K562 (cell line): ENCODE data around the gene TTC9B. TPM values are rescaled to one million over a fixed set of nuclear protein-coding genes. Genes with fewer than 3 reads are reported as not detected.

Experiments
- ATAC-seq: fragments of 200-7000 bp; cut with Tn5 transposase; 3 replicates; pipeline ENCODE4 v1.9.1; 2020; ENCODE audit warnings: moderate library complexity
- BruUV-seq: library from RNA; stranded (reverse); fragments of 400-500 nt; replicated peaks from 2 replicates; lab custom pipeline; 2021; lab: Mats Ljungman, UMichigan
- CTCF ChIA-PET: fragments of 300-600 bp; formaldehyde crosslinking; extraction: SDS; loops from one replicate; lab custom pipeline; 2021; ENCODE audit warnings: low intra/inter-chr PET ratio; lab: Yijun Ruan, JAX
- POLR2A ChIA-PET: fragments of 300-600, 350-650 bp; sonication (Branson Sonifier 250); formaldehyde crosslinking; extraction: SDS; loops from one replicate; lab custom pipeline; 2021; ENCODE audit warnings: antibody characterized with exemption, inconsistent platforms; lab: Yijun Ruan, JAX
- DNase-seq, 4 experiments: peaks; one replicate each; pipeline versions ENCODE4 v3.0.0 to v3.0.0-alpha.2; 2011 to 2018; ENCODE audit warnings: low spot score in 3 of 4, mixed read lengths in 3 of 4; ENCODE audit errors: extremely low read depth in 1 of 4
- FAIRE-seq: peaks from 2 replicates; lab custom pipeline; 2011; peaks lifted over from hg19 to GRCh38; lab: Jason Lieb, UNC
- H2AFZ ChIP-seq: 2 replicates; pipeline ENCODE4 v1.6.0; 2011; ENCODE audit warnings: low read depth, low read length, control low read depth, inconsistent platforms
- H3K27ac ChIP-seq: fragments of 200-600 bp; 3 replicates; pipeline ENCODE4 v1.8.0; 2011; ENCODE audit warnings: low read depth, mild to moderate bottlenecking, control low read depth, inconsistent platforms, low read length, moderate library complexity, mixed read lengths; ENCODE audit errors: extremely low read depth
- H3K27me3 ChIP-seq, 2 experiments: fragments of 300-600 bp in 1 of 2; 2 replicates in 1 of 2; 3 replicates in 1 of 2; pipeline versions ENCODE4 v1.6.0 to v1.8.0; 2011; ENCODE audit warnings: inconsistent platforms in 2 of 2, low read length in 2 of 2, mild to moderate bottlenecking in 1 of 2, mixed read lengths in 1 of 2, moderate library complexity in 1 of 2; ENCODE audit not compliant: control insufficient read depth in 2 of 2, insufficient read depth in 2 of 2
- H3K36me3 ChIP-seq: fragments of 300-600 bp; 3 replicates; pipeline ENCODE4 v1.8.0; 2011; ENCODE audit warnings: mild to moderate bottlenecking, low read length, inconsistent platforms; ENCODE audit not compliant: control insufficient read depth, insufficient read depth
- H3K4me1 ChIP-seq, 2 experiments: fragments of 200-600 bp in 1 of 2; replicated peaks in 1 of 2; 2 replicates in 1 of 2; 3 replicates in 1 of 2; pipeline versions ENCODE4 v1.5.1 to v1.8.0; 2011; ENCODE audit warnings: inconsistent platforms in 2 of 2, low read length in 2 of 2, mild to moderate bottlenecking in 1 of 2, mixed read lengths in 1 of 2, moderate library complexity in 1 of 2; ENCODE audit not compliant: control insufficient read depth in 2 of 2, insufficient read depth in 2 of 2
- H3K4me2 ChIP-seq: 2 replicates; pipeline ENCODE4 v1.6.1; 2011; ENCODE audit warnings: low read length, control low read depth, inconsistent platforms, mixed read lengths; ENCODE audit not compliant: insufficient read depth
- H3K4me3 ChIP-seq: fragments of 200-600 bp; sonication (generic), shearing (Covaris generic); 2 replicates; pipeline ENCODE4 v1.5.1; 2016; ENCODE audit warnings: control low read depth, inconsistent platforms
- H3K79me2 ChIP-seq: fragments of 200-600 bp; 3 replicates; pipeline ENCODE4 v1.8.0; 2011; ENCODE audit warnings: low read length, inconsistent platforms; ENCODE audit not compliant: control insufficient read depth, insufficient read depth
- H3K9ac ChIP-seq, 2 experiments: 2 replicates each; pipeline versions ENCODE4 v1.6.0 to v1.6.1; 2011; ENCODE audit warnings: low read depth in 2 of 2, low read length in 2 of 2, control low read depth in 1 of 2, inconsistent platforms in 1 of 2, mild to moderate bottlenecking in 1 of 2, mixed read lengths in 1 of 2; ENCODE audit not compliant: insufficient read depth in 1 of 2
- H3K9me1 ChIP-seq: one replicate; pipeline ENCODE4 v1.6.0; 2011; ENCODE audit warnings: inconsistent platforms, mild to moderate bottlenecking, low read length, moderate library complexity; ENCODE audit not compliant: control insufficient read depth, insufficient read depth
- H3K9me3 ChIP-seq: replicated peaks from 2 replicates; pipeline ENCODE4 v1.5.1; 2011; ENCODE audit warnings: low read depth, low read length, inconsistent platforms; ENCODE audit not compliant: control insufficient read depth, insufficient read depth
- H4K20me1 ChIP-seq: replicated peaks from 2 replicates; pipeline ENCODE4 v1.6.1; 2011; ENCODE audit warnings: low read length, inconsistent platforms, mixed read lengths; ENCODE audit not compliant: control insufficient read depth, insufficient read depth
- BCLAF1 ChIP-seq, 2 experiments: fragments of 450-650 bp in 1 of 2; IDR thresholded peaks; 2 replicates each; pipeline ENCODE4 v1.6.1; 2011 to 2017; ENCODE audit warnings: low read depth in 2 of 2, antibody characterized with exemption in 1 of 2, borderline replicate concordance in 1 of 2, low read length in 1 of 2, mild to moderate bottlenecking in 1 of 2, mixed read lengths in 1 of 2; ENCODE audit not compliant: control insufficient read depth in 1 of 2
- ETV6 ChIP-seq, 3 experiments: fragments of 150-350 bp in 1 of 3; sonication (generic) in 1 of 3; formaldehyde crosslinking in 1 of 3; IDR thresholded peaks; 2 replicates each; pipeline versions ENCODE4 v1.6.1 to v1.8.0; 2014 to 2022; ENCODE audit warnings: borderline replicate concordance in 2 of 3, low read depth in 2 of 3, antibody characterized with exemption in 1 of 3, low read length in 1 of 3, mild to moderate bottlenecking in 1 of 3, missing genetic modification reagents in 1 of 3
- NR4A1 ChIP-seq, 2 experiments: fragments of 250-450 bp in 1 of 2; fragments of 450-650 bp in 1 of 2; sonication (Bioruptor Pico) in 1 of 2; IDR thresholded peaks; 2 replicates each; pipeline versions ENCODE4 v1.4.0 to v1.6.1; 2016 to 2020; ENCODE audit warnings: mild to moderate bottlenecking in 2 of 2, missing compliant biosample characterization in 1 of 2, missing genetic modification characterization in 1 of 2, moderate library complexity in 1 of 2
- PRDM10 ChIP-seq: fragments of 450-650 bp; IDR thresholded peaks from 2 replicates; pipeline ENCODE4 v1.6.1; 2018; ENCODE audit not compliant: partially characterized antibody
- STAT5B ChIP-seq: fragments of 250-450 bp; sonication (Bioruptor Pico); IDR thresholded peaks from 2 replicates; pipeline ENCODE4 v1.8.0; 2021; ENCODE audit warnings: mild to moderate bottlenecking, inconsistent platforms
- TCFL5 ChIP-seq: fragments of 250-450 bp; sonication (Bioruptor Pico); conservative IDR thresholded peaks from 2 replicates; pipeline ENCODE4 v1.6.1; 2021; ENCODE audit warnings: mild to moderate bottlenecking, moderate library complexity, matching md5 sums
- ZNF143 ChIP-seq: sonication (generic); formaldehyde crosslinking; IDR thresholded peaks from 2 replicates; pipeline ENCODE4 v1.9.0; 2022; ENCODE audit warnings: mild to moderate bottlenecking, missing genetic modification reagents
- ZNF311 ChIP-seq: fragments of 250-450 bp; sonication (Bioruptor Pico); IDR thresholded peaks from 2 replicates; pipeline ENCODE4 v1.4.0; 2020; ENCODE audit warnings: mild to moderate bottlenecking, moderate library complexity
- ZNF561 ChIP-seq: fragments of 450-650 bp; formaldehyde crosslinking; conservative IDR thresholded peaks from 2 replicates; pipeline ENCODE4 v1.4.0; 2020; ENCODE audit warnings: mild to moderate bottlenecking, moderate library complexity
- WGBS: fragments of 100-300 bp; shearing (Covaris generic); methylation state at CpG from one replicate; pipeline ENCODE4 v1.1.6; 2016; ENCODE audit warnings: low coverage, mixed read lengths; ENCODE audit not compliant: insufficient coverage; ENCODE audit errors: missing lambda C conversion rate; 5-methylcytosine and 5-hydroxymethylcytosine counted together
- in situ Hi-C: fragments of 300-500 bp; cut with MboI; formaldehyde crosslinking; loops from 4 replicates; pipeline ENCODE4 v1.15.0; 2018; ENCODE audit warnings: inconsistent platforms, mixed read lengths
- intact Hi-C: fragments of 100-400 bp; cut with micrococcal nuclease; formaldehyde crosslinking; loops from 2 replicates; pipeline ENCODE4 v1.14.2; 2022
- polyA plus RNA-seq, 8 experiments: library from polyadenylated mRNA; depleted of rRNA in 4 of 8; stranded (reverse) in 5 of 8; unstranded in 3 of 8; fragments of >200 nt; fragmentation: Nextera tagmentation in 2 of 8; fragmentation: Illumina TruSeq in 1 of 8; extraction: Ambion mirVana in 2 of 8; extraction: Trizol in 1 of 8; gene quantifications; 2 replicates each; pipeline versions ENCODE4 v1.2.1 to v1.2.3, GENCODE V29; 2011 to 2014; ENCODE audit warnings: inconsistent platforms in 1 of 8, missing spikeins in 1 of 8
- total RNA-seq, 7 experiments: library from RNA; depleted of rRNA in 6 of 7; stranded (reverse); fragments of >200 nt in 6 of 7; fragmentation: Illumina TruSeq in 2 of 7; extraction: Trizol in 2 of 7; gene quantifications; 2 replicates each; pipeline versions ENCODE4 v1.2.1 to v1.2.3, GENCODE V29; 2011 to 2021; ENCODE audit warnings: low replicate concordance in 1 of 7

TTC9B gene
- total and polyA plus RNA-seq, 9 of the 15 experiments (the other 6 are each of a cell fraction or from before 2014, with no cell fraction given): 0.06 to 0.14 TPM; not detected in 7

GRCh38 chr19:40264314-40265054 lies 46.3 kb upstream of the TTC9B start (continued):
- TF ChIP-seq BCLAF1 (IDR thresholded peaks at IDR 0.05; ENCODE audit: borderline replicate concordance in 1 of 2, control insufficient read depth in 1 of 2, low read depth in 2 of 2, low read length in 1 of 2): no peak
- no peak for TF ChIP-seq TCFL5 (CRISPR knock-in tag)
- TF ChIP-seq ZNF561 (CRISPR knock-in tag): no peak
- TF ChIP-seq, all 486 proteins: peak for 10

GRCh38 chr19:40263440-40264313 lies 45.5 kb upstream of the TTC9B start:
- no TSS peak for BruUV-seq
- in situ Hi-C loops: no loop called here
- intact Hi-C loops: no loop called here
- no peaks in the 10 kb centered on the region for H3K27me3 ChIP-seq
- H2AFZ ChIP-seq: no peak overlapping the region
- no peaks in the 10 kb centered on the region for H3K9me1 ChIP-seq
- 97% methylated on average over 21 of the region's 24 CpGs for WGBS
- peaks cover 16 to 47% of the 10 kb centered on the region in 2 experiments; a peak in 4 of 5 replicates for H3K4me1 ChIP-seq
- no peaks in the 10 kb centered on the region for H3K9me3 ChIP-seq
- peaks cover 16% of the 10 kb centered on the region; the same call in 1 of the 2 replicates for H4K20me1 ChIP-seq
- POLR2A ChIA-PET: interaction anchor here (0.9 to 1.1 kb wide), 2 partner anchors 10 to 11 kb away, joined by 3 to 4 read pairs; no protein-coding TSS in a partner anchor
- no peak for DNase-seq
- no peak for ATAC-seq
- peaks cover 84% of the 10 kb centered on the region for H3K79me2 ChIP-seq
- no peak overlapping the region for H3K27ac ChIP-seq
- H3K4me2 ChIP-seq: no peak overlapping the region
- FAIRE-seq: no peak
- CTCF ChIA-PET: no interaction called here
- H3K9ac ChIP-seq: peak overlapping the region in 1 of 2 experiments; percentile 28; a peak in 1 of 4 replicates
- no peak overlapping the region for H3K4me3 ChIP-seq
- peaks cover 63% of the 10 kb centered on the region; the same call in 2 of the 3 replicates for H3K36me3 ChIP-seq
- TF ChIP-seq PRDM10: peak; percentile 48
- no peak for TF ChIP-seq NR4A1 (CRISPR knock-in tag; IDR thresholded peaks at IDR 0.05)
- TF ChIP-seq NR4A1 (tag; IDR thresholded peaks at IDR 0.05): no peak
- TF ChIP-seq ZNF143 (CRISPR knock-in tag): no peak
- no peak for TF ChIP-seq ZNF311
- TF ChIP-seq STAT5B (CRISPR knock-in tag): no peak
- no peak for TF ChIP-seq ETV6 (IDR thresholded peaks at IDR 0.05; ENCODE audit: borderline replicate concordance in 1 of 2, low read depth in 2 of 2, low read length in 1 of 2)
- no peak for TF ChIP-seq ETV6 (CRISPR knock-in tag; IDR thresholded peaks at IDR 0.05; ENCODE audit: borderline replicate concordance)
